HG03575 (cell line): ENCODE results near the gene MRNIP.
"Not testable (repeated sequence)": the region's sequence is repeated elsewhere in the genome, so short reads cannot be mapped to it uniquely, and the experiment has no call there.

Experiments used
- ATAC-seq: cut with Tn5 transposase; IDR thresholded peaks from one replicate; pipeline ENCODE4 v1.9.1; 2021; ENCODE audit not compliant: unreplicated experiment, insufficient number of reproducible peaks, low FRiP score; ENCODE audit errors: extremely low read depth

MRNIP gene

GRCh38 chr5:179873588-179874110 is 15.0 kb upstream of the MRNIP start:
- ATAC-seq: no peak

DNA sequence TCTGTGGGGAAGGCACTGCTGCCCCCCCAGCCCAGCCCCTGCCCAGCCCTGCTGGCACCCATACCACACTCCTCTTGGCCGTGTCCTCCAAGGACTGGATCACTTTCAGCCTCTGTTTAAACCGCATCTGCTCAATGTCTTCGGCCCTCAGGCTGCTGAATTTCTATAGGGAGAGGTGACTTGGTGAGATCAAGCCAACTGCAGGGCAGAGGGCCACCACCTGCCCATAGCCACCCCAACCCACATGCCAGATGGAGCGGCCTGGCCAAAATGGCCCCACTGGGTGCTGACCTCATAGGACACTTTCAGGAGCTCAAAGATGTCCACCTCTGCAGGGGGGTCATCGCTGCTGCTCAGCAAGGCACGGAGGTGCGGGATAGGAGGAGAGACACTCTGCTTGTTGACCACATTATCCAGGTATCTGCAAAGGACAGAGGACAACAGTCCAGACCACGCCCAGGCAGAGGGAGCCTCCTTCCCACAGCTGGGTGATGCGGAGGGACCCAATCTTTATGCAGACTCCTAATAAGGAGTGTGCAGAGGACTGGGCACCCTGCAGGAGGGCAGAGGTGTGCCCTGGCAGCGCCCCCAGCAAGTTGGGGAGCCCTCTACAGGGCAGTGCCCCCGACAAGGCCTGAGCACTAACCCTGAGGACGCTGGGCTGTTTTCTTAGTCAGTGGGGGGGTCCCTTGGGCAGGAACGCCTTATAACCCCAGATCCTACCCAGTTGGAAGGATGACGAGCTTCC is 14.4 kb upstream of the MRNIP start:
- no peak for ATAC-seq

GRCh38 chr5:179872055-179872827 is 13.6 kb upstream of the MRNIP start:
- no peak for ATAC-seq

DNA sequence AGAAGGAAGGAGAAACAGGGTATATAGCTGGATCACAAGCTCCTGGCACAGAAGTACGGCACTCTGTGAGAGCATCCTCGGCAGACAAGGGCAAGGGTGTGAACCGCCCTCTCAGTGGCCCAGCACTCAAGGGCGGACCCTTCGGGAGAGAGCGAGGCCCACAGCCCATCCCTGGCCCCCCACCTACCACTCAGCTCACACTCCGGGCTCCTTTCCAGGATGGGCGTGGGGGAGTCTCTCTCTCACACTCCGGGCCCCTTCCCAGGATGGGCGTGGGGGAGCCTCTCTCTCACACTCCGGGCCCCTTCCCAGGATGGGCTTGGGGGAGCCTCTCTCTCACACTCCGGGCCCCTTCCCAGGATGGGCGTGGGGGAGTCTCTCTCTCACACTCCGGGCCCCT is 12.9 kb upstream of the MRNIP start:
- not testable (repeated sequence) for ATAC-seq

GRCh38 chr5:179870952-179871351 is 12.3 kb upstream of the MRNIP start:
- no peak for ATAC-seq

DNA sequence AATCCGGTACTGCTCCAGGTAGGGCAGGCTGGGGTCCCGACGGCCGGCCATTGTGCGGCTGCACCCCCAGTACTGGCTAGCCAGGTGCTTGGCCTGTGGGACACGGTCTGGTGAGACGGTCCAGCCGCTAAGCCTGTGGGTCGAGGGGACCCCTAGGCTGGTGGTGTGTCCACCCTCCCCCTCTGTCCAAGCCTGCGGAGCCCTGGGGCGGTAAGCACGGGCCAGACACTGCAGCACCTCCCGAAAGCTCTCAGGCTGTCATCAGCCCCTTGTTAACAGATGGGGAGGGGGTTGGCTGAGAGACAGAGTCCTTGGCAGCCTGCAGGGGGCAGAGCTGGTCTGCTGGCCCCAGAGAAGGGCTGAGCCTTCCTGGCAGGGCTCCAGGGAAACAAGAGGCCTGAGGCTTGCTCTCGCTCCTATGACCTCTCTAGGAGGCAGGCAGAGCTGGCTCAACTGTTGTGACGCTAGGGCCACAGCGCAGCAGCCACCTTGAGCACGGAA is 11.8 kb upstream of the MRNIP start:
- no peak for ATAC-seq

- no peak for ATAC-seq
Measured at GRCh38 chr5:179869641-179870402, 11.2 kb upstream of the MRNIP start.

DNA sequence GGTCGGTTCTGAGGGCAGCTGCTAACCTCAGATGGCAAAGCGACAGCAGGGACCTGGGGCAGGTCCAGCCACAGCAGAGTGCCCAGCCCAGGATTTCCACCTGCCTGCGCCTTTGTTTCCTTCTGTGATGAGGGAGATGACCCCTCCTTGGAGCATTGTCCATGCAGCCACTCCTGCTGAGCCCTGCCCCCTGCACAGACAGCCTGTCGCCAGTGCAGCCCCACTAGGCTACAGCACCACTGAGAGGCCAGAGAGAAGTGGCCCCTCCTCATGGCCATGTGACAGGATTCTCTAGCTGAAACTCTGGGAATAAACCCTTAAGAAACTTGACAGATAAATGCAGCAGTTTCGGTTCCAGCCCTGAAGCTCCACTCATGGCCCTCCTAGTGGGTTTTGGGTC is 10.5 kb upstream of the MRNIP start:
- no peak for ATAC-seq

- no peak for ATAC-seq
Measured at GRCh38 chr5:179868541-179868940, 9.9 kb upstream of the MRNIP start.

GRCh38 chr5:179867476-179867875 is 8.9 kb upstream of the MRNIP start:
- ATAC-seq: no peak

- no peak for ATAC-seq
Measured at GRCh38 chr5:179867079-179867465, 8.5 kb upstream of the MRNIP start.

DNA sequence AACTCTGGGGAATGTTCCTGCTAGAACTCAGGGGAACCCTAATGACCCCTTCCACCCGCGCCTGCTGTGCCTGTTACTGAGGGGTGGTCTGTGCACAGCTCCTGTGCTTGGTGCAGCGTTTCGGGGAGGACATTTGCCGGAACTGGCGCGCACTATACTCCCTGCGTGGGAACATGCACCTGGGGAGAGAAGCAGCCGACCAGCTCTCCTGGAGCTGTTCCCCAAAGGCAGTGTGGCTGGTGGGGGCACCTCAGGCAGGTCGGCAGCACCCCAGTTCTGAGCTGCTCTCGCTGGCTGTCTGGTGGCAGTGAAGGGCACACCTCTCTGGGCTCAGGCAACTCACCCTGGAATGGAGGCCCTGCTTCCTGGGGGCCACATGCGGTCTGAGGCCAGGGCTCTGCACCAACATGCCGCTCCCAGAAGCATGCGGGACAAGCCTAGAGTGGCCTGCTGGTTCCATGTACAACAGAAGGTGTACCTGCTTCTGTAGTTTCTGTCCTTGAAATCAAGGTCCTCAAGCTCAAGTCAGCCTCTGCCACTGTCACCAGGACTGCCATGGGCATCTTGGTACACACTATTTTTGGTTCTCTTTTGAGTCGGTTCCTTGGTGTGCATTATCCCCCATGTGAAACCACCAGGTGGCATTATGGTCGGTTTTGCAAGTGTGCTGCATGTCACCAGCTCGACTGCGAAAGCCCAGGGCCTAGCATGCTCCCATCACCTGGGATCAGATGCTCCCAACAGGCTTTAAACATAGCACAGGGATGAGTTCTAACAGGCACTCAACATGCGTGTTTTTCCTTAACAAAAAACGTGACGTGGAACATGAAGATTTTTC is 7.8 kb upstream of the MRNIP start:
- no peak for ATAC-seq

DNA sequence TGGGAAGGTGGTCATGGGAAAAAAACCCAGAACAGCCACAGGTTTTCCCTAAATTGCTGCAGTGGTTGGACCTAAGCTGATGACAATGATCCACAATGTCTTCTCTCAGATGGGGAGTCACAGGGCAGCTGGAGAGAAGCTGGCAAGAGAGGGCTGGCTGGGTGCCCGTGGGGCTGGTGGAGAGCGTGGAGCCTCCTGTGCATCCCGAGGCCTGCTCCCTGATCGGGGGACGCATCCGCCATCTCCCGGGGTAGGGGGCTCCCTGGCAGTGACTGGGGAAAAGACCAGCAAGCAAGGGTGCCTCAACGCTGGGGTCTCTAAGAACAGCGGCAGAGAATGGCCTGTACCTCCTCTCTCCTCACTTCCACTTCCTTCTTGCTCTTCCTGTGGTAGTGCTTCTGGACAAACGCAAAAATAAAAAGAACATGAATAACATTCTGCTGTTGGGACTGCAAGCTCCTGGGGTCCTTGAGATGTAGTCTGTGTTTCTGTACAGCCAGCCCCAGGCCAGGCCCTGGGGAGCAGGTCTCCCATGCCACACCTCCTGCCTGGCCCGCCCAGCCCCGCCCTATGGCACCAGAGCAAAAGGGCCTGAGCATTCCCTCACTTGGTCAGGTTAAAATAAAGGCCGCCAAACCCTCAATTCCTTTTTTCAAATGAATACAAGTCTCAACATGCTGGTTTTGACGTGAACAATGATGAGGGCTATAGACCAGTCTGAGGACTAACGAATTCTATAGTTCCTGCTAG is 7.0 kb upstream of the MRNIP start:
- ATAC-seq: no peak

DNA sequence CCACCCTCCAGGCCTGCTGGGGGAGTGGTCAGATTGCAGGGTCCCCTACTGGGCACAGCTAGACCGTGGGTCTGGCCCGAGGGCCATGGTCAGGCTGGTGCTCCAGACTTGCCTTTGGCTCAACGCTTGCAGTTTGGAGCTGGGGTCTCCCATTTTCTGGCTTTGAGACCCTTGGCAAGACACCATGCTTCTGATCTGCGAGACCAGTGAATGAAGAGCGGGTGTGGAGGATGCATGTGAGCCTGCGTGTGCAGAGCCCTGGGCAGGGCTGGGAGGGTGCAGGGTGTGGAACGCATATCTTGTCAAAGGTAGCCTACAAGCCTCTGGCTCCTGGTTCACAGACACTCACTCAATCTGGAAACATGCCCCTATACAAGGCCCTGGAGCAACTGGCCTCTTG is 6.1 kb upstream of the MRNIP start:
- ATAC-seq: no peak

DNA sequence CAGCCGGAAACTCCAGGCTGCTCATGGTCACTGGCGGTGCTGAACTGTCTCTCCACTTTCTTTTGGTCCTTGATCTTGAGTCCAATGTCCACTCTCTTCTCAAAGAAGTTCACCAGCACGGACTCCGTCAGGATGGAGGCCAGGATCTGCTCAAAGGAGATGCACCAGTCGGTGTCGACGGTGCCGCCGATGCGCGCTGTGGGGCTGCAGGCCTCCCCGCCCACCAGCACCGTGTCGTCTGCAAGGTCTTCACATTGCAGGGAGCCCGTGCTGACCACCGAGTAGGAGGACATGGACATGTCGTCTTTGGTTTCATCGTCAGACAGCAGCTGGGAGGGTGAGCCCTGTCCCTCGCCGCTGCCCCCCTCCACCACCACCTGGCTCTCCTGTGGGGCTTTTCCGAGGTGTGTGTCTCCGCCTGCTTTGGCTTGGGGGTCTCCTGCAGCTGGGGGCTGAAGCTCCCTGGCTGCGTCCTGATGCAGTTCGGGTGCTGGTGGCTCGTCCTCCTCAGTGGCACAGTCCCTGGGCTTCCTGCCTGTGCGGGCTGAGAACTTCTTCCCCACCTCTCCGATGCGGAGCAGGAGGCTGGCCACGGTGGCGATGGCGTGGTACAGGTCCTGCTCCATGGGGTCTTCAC is 5.0 kb upstream of the MRNIP start:
- ATAC-seq: no peak

DNA sequence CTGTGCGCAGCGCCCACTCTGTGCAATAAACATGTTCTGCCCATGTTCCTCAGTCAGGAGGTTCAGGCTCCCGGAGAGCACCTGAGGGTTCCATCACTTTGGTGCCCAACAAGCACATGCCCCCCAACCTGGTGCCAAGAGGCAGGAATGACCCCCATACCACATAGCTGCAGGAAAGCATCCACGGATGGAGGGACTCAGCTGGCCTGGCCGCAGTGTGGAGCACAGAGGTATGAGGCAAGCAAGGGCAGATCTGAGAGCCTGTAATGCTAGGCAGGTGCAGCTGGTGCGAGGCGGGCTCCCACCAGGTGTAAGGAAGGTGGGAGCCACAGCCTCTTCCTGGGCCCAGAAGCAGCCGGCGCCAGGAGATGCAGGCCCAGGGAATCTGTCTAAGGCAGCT is 4.3 kb upstream of the MRNIP start:
- no peak for ATAC-seq

- no peak for ATAC-seq
Measured at GRCh38 chr5:179862296-179862695, 3.7 kb upstream of the MRNIP start.

DNA sequence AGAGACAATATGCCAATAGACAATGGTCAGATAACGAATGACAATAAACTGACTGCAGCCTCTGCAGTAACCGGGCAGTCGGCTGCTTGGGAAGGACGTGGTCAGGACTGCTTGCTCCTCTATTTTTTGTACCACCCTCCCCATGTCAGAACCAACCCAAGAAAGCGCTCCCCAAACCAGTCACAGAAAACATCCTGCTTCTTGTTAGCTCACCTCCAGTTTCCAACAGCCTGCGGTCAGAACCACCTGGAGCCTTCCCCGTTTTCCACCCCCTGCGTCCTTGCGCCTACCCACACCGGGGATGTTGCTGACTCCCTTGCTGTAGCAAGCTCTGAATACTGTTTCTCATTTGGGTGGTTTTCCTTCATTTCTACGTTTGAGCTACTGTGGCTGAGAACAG is 1.7 kb upstream of the MRNIP start:
- ATAC-seq: no peak
